ENCODE results near the gene CRY1. TPM values are rescaled to one million over a fixed set of nuclear protein-coding genes. Genes with fewer than 3 reads are reported as not detected.

The CRY1 gene
- total and polyA plus RNA-seq, 2 of the 4 experiments (the other 2 are of a cell fraction), result 5.9 to 9.9 TPM

- intact Hi-C loops (cut with micrococcal nuclease), result loop anchor here (10.0 kb wide), 1 partner anchor 575 kb away; no protein-coding TSS in a partner anchor
- Histone ChIP-seq H2AFZ (replicated peaks; ENCODE audit: low read length, poor library complexity) (no peak overlapping the region), H3K27ac (ENCODE audit: insufficient read depth, low read length) (no peak overlapping the region), H4K8ac (ENCODE audit: low read depth in 2 of 2, low read length in 2 of 2) (no peak overlapping the region), H3K23ac (ENCODE audit: low read depth, low read length) (no peak overlapping the region), H3K4me3 (ENCODE audit: insufficient read depth, low read depth, low read length) (no peak overlapping the region), H3K79me1 (ENCODE audit: low read depth in 1 of 2, low read length in 2 of 2) (no peaks in the 10 kb centered on the region), H3K9me1 (ENCODE audit: insufficient read depth, low read length) (no peaks in the 10 kb centered on the region), H3K36me3 (ENCODE audit: control insufficient read depth, insufficient read depth, low read length) (no peaks in the 10 kb centered on the region), H2BK15ac (ENCODE audit: low read depth, low read length) (no peak overlapping the region), H2AK5ac (ENCODE audit: low read depth, low read length) (no peak overlapping the region), H4K5ac (ENCODE audit: low read depth, low read length) (no peak overlapping the region), H3K4me2 (ENCODE audit: low read depth, low read length) (no peak overlapping the region), H3K4me1 (ENCODE audit: control insufficient read depth, insufficient read depth, low read length) (no peaks in the 10 kb centered on the region), H2BK5ac (ENCODE audit: low read depth, low read length, poor library complexity, severe bottlenecking) (no peak overlapping the region), H2BK120ac (ENCODE audit: low read depth, low read length) (no peak overlapping the region), H3K4ac (ENCODE audit: low read depth, low read length) (no peak overlapping the region), H3K9ac (ENCODE audit: low read depth, low read length) (no peak overlapping the region), H4K20me1 (ENCODE audit: insufficient read depth, low read length) (no peaks in the 10 kb centered on the region), H3K27me3 (ENCODE audit: control insufficient read depth, insufficient read depth, low read length) (peaks cover 6% of the 10 kb centered on the region), H4K91ac (ENCODE audit: insufficient read depth, low read depth, low read length) (no peak overlapping the region), H3K14ac (replicated peaks; ENCODE audit: low read depth, low read length) (no peak overlapping the region), H3K9me3 (ENCODE audit: control insufficient read depth, insufficient read depth, low read length) (no peaks in the 10 kb centered on the region), H2BK20ac (ENCODE audit: low read depth, low read length) (no peak overlapping the region), H3K56ac (ENCODE audit: extremely low read depth, insufficient read depth, low read length) (no peak overlapping the region), H3K18ac (ENCODE audit: low read depth, low read length) (no peak overlapping the region), H2AK9ac (replicated peaks; ENCODE audit: low read depth, low read length, poor library complexity) (no peak overlapping the region)
- CTCF ChIA-PET, result interaction anchor here (0.6 to 1.0 kb wide), 2 partner anchors 8 to 110 kb away, joined by 3 read pairs; no protein-coding TSS in a partner anchor
- POLR2A ChIA-PET (ENCODE audit: unreplicated experiment), result no interaction called here
- WGBS, 2 experiments (ENCODE audit: extremely low coverage in 2 of 2, insufficient read length in 1 of 2), result no CpG with 5 or more reads among the region's 2 CpGs
- BruUV-seq (replicated peaks), result no TSS peak
- dilution Hi-C loops (cut with HindIII; ENCODE audit: low sequenced_read_pairs, unreplicated experiment), result no loop called here
- TF ChIP-seq SMC3 (IDR thresholded peaks at IDR 0.05; ENCODE audit: low read depth, low read length) (no peak), RAD21 (IDR thresholded peaks at IDR 0.05; ENCODE audit: low read length) (no peak), CHD1 (IDR thresholded peaks at IDR 0.05; ENCODE audit: low read depth, low read length) (no peak), RCOR1 (IDR thresholded peaks at IDR 0.05; ENCODE audit: insufficient replicate concordance, low read length) (no peak), POLR2A (IDR thresholded peaks at IDR 0.05; ENCODE audit: low read depth, low read length) (no peak), RFX5 (IDR thresholded peaks at IDR 0.05; ENCODE audit: low read depth, low read length) (no peak), CEBPB (IDR thresholded peaks at IDR 0.05; ENCODE audit: low read depth, low read length) (no peak), MAFK (IDR thresholded peaks at IDR 0.05; ENCODE audit: low read depth, low read length) (no peak)
- no peak for ATAC-seq (ENCODE audit: low read depth)
- in situ Hi-C loops (cut with MboI; ENCODE audit: low sequenced_read_pairs), result no loop called here
- no peak for DNase-seq
Measured at GRCh38 chr12:107099917-107100316, 6.6 kb upstream of the CRY1 start.

Measured in IMR-90 (cell line).